Glomerular visceral epithelial cell (primary cell): ENCODE measurements around the gene KANK3.
"Not testable (repeated sequence)": the region's sequence is repeated elsewhere in the genome, so short reads cannot be mapped to it uniquely, and the experiment has no call there.

Source experiments
- DNase-seq: peaks from one replicate; pipeline ENCODE4 v3.0.0-alpha.2; 2016; ENCODE audit errors: extremely low spot score

Gene KANK3

DNA sequence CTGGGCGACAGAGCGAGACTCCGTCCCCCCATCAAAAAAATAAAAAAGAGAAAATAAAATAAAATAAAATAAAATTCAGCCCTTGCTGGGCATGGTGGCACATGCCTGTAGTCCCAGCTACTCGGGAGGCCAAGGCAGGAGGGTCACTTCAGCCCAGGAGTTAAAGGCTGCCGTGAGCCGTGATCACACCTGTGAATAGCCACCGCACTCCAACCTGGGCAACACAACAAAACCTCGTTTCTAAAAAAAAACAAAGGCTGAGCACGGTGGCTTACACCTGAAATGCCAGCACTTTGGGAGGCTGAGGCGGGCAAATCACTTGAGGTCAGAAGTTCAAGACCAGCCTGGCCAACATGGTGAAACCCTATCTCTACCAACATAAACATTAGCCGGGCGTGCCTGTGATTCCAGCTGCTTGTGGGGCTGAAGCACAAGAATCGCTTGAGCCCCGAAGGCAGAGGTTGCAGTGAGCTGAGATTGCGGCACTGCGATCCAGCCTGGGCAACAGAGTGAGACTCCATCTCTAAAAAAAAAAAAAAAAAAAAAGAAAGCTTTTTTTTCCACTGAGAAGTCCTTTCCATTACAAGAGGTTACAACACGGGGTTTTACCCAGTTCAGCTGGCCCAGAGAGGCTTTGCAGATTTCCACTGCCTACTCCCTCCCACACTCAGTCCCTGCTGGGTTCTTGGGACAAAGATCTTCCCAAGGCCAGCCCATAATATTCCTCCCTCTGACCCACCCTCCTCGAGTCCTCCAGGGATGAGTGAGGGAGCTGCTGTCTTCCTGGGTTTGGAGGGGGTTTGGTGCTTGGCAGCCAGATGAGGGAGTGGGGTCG, 27.3 kb upstream of the KANK3 start:
- no peak for DNase-seq

DNA sequence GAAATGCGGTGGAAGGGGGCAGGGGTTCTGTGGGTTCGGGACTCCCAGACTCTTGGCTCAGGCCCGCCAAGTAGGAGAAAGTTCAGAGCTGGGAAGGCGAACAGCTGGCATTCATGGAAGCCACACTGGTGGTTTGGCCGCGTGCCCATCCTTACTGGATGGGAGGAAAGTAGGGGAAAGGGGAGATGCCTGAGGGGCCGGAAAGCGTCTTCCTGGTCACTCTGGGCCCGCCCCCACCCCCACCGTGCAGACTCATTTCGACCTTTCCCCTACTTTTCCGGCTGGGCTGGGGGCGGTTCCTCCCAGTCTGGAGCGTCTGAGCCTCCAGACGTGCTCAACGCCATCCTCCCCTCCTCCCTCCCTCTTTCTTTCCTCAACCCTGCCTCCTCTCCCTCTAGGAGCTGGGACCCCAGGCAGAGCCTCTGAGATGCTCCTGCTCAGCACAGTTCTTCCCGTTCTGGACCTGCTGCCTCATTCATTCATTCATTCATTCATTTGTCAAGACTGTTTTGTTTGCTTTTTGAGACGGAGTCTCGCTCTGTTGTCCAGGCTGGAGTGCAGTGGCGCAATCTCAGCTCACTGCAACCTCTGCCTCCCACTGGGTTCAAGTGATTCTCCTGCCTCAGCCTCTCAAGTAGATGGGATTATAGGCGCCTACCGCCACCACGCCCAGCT, 24.4 kb upstream of the KANK3 start:
- DNase-seq: peak; percentile 97

GRCh38 chr19:8366961-8367326, 23.9 kb upstream of the KANK3 start:
- DNase-seq: no peak

DNA sequence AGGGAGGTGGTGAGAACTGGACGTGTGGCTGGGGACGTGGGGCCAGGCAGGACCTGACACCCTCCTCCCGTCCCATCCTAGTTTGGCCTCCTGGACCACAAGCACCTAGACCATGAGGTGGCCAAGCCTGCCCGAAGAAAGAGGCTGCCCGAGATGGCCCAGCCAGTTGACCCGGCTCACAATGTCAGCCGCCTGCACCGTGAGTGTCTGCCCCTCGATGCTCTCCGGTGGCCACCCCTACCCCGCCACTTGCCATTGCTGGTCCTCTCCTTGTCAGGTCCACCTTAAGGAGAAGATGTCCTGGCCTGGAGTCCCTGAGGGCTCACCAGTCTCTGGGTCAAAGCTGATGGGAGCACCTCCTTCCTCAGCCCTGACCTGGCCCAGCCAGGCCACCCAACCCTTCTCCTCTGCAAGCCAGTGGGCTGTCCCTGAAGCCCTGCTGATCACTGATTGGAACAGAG, 23.1 kb upstream of the KANK3 start:
- no peak for DNase-seq

DNA sequence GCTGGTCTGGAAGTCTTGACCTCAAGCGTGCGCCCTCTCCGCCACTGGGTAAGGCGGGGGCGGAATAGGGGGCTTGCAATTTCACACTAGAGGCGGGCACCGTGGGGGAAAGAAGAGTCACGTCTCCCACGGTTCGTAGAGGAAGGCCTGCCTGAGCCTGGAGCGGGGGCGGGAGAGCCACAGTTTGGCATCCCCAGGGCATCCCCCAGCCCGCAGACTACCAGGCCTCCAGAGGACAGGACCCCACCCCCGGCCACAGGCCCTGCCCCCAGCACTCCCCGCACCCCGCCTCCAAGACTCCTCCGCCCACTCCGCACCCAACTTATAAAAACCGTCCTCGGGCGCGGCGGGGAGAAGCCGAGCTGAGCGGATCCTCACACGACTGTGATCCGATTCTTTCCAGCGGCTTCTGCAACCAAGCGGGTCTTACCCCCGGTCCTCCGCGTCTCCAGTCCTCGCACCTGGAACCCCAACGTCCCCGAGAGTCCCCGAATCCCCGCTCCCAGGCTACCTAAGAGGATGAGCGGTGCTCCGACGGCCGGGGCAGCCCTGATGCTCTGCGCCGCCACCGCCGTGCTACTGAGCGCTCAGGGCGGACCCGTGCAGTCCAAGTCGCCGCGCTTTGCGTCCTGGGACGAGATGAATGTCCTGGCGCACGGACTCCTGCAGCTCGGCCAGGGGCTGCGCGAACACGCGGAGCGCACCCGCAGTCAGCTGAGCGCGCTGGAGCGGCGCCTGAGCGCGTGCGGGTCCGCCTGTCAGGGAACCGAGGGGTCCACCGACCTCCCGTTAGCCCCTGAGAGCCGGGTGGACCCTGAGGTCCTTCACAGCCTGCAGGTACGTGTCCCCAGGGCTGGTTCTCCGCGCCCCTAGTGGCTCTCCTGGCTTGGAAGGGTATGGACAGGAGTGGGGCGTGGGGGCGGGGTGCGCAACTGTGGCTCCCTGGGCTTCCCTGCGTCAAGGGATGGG, 21.0 kb upstream of the KANK3 start, which contains the start of gene ANGPTL4:
TSS of gene ANGPTL4 (plus strand) at position 353 of the 969 bp plus-strand sequence. CDS start at position 520, 167 bp downstream.
- peak; percentile 44 for DNase-seq

- peak; percentile 99 for DNase-seq
Measured at GRCh38 chr19:8361921-8362793, 19.1 kb upstream of the KANK3 start.

DNA sequence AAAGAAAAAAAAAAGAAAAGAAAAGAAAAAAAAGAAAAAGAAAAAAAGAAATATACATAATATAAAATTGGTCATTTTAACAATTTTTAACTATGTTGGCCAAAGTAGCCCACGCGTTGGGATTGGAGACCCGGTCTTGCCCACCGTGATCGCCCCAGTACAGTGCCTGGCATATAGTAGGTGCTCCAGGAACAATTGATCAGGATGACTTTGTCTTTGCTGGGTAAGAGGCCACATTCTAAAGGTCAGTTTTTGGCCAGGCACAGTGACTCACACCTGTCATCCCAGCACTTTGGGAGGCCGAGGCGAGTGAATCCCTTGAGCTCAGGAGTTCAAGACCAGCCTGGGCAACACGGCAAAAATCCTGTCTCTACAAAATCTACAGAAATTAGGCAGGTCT, 17.1 kb upstream of the KANK3 start:
- DNase-seq: no peak

DNA sequence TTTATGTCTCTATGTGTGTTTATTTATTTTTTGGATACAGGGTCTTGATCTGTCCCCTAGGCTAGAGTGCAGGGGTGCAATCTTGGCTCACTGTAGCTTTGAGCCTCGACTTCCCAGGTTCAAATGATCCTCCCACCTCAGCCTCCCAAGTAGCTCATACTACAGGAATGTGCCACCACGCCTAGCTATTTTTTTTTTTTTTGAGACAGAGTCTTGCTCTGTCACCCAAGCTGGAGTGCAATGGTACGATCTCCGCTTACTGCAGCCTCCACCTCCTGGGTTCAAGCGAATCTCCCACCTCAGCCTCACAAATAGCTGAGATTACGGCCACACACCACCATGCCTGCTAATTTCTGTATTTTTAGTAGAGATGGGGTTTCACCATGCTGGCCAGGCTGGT, 15.9 kb upstream of the KANK3 start:
- no peak for DNase-seq

GRCh38 chr19:8357007-8357521, 14.0 kb upstream of the KANK3 start:
- DNase-seq: no peak

DNA sequence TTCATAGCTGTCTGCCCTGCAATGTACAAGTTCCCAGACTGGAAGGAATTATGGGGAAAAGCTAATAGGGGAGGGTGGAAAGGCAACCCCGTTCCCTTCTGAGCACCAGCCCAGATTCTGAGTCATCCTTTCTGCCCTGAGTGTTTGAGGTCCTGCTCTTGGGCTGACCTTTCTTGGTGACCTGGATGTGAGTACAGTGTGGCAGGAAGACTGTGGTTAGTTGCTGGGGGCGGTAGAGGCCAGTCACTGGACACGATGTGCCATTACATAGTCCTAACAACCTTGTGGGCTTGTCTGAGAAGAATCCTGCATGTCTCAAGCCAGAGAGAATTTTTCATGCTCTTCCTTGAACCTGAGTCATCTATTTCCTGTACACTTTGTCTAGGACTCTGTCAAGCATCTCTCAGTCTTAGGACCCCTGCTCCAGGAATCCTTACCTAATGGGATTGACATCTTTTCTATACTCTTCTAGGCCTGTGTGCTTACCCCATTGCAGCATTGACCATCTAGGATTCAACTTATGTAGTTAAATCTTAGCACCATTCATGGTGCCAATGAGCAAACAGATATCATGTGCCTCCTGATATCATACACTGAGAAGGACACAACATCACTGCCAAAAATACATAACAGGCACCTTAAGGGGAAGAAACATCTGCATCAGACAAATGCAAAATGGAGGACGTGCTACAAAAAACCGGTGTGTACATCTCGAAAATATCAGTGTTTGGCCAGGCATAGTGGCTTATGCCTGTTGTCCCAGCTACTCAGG, 12.8 kb upstream of the KANK3 start:
- peak; percentile 99 for DNase-seq

DNA sequence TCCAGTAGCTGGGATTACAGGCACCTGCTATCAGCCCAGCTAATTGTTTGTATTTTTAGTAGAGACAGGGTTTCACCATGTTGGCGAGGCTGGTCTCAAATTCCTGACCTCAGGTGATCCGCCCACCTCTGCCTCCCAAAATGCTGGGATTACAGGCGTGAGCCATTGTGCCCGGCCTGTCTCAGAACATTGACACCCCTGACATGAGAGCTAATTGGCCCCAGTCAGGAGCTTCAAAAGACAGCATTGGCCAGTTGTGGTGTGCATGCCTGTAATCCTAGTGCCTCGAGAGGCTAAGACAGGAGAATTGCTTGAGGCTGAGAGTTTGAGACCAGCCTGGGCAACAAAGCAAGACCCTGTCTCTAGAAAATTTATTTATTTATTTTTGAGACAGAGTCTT, 9.8 kb upstream of the KANK3 start:
- not testable (repeated sequence) for DNase-seq

GRCh38 chr19:8352134-8352827, 9.2 kb upstream of the KANK3 start:
- no peak for DNase-seq

- DNase-seq: not testable (repeated sequence)
Measured at GRCh38 chr19:8349629-8350372, 6.7 kb upstream of the KANK3 start.

DNA sequence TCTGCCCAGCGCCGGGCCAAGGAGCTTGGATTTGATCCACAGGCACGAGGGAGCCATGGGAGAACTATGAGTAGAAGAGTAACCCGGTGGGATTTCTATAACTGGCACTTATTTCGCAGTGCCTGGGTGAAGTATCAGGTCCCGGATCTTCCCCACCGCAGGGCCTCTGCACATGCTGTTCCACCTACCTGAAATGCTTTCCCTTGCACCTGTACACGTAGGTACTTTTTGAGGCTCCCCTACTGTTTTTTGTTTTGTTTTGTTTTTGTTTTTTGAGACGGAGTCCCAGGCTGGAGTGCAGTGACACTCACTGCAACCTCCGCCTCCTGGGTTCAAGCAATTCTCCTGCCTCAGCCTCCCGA, 402 bp upstream of the KANK3 start:
- no peak for DNase-seq

DNA sequence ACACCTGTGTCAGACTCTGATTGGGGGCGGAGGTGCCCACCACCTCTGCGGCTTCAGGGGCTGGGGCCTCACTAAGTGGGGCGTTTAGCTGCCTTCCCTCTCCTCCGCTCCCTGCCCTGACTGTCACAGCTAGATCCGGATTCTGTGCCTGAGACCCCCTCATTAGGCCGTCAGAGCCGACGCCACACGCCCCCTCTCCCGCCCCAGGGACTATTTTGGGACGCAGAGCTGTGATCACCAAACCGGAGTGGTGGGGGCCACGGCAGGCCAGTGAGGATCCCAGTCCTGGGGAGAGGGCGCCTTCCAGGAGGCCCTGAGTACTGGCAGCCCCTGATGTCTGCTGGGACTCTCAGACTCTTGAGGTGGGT, 762 bp downstream of the KANK3 start:
- DNase-seq: no peak

- not testable (repeated sequence) for DNase-seq
Measured at GRCh38 chr19:8341504-8341903, 1.6 kb downstream of the KANK3 start.

DNA sequence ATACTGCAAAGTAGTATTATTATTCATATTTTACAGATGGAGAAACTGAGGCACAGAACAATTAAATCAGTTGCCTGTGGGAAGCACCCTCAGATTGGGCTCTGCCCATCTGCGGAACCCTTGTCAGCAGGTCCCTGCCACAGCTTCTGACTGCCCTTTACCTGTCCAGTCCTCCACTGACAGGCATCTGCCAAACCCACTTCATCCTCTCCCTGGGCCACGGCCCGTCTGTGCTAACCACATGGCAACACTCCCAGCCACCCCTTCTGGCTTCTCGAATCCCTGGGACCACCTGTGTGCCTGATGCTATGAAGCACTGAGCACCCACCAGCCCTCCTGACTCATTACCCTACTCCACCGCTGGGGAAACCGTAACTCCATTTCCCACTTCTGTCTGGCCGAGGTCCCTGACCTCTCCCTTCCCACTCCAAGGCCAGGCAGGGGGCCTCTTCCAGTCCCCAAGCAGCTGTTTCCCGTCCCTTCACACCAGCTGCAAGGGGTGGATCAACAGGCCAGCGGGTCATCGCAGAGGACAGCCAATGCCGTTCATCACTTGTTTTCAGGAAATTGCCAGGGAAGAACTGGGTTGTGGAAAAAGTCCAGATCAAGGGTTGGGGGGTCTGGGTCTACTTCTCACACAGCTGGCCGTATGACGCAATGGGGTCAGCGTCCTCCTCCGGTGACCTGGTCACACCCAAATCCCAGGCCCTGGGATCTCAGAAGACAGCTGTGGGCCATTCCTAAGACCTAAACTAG, 2.5 kb downstream of the KANK3 start:
- no peak for DNase-seq

DNA sequence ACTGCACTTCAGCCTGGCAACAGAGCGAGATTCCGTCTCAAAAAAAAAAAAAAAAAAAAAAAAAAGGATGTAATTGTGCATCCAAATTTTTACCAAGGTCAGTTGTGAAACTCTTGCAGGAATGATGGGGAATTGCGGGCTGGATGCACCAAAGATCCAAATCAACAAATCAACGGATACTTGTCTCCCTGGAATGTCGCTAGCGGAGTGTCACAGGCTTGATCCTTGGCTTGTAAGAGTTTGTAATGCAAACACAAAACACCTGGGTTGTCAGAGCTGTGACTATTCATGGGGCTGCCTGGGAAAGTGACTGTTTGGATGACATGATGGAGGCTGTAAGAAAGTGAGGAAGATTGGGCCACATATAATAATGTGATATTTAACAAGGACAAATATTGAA, 4.2 kb downstream of the KANK3 start:
- no peak for DNase-seq
